ENCODE measurements around the gene RNF31.
"Not testable (repeated sequence)": the region's sequence is repeated elsewhere in the genome, so short reads cannot be mapped to it uniquely, and the experiment has no call there.

RNF31 gene
- long read RNA-seq, donor 1, partial matches to known transcripts, result 0 of 4 reads
- long read RNA-seq, donor 1, other reads (novel, unspliced or antisense), result 0 of 4 reads
- long read RNA-seq, donor 2, partial matches to known transcripts, result 0 of 3 reads
- long read RNA-seq, donor 2, other reads (novel, unspliced or antisense), result 0 of 3 reads
- long read RNA-seq, donor 3, partial matches to known transcripts, result 0 of 6 reads
- long read RNA-seq, donor 3, other reads (novel, unspliced or antisense), result 0 of 6 reads
- long read RNA-seq, donor 4, partial matches to known transcripts, result 0 of 6 reads
- long read RNA-seq, donor 4, other reads (novel, unspliced or antisense), result 0 of 6 reads
- long read RNA-seq, donor 5, partial matches to known transcripts, result 0 of 10 reads
- long read RNA-seq, donor 5, other reads (novel, unspliced or antisense), result 0 of 10 reads
- long read RNA-seq, donor 6, partial matches to known transcripts, result 0 of 5 reads
- long read RNA-seq, donor 6, other reads (novel, unspliced or antisense), result 0 of 5 reads
- long read RNA-seq, donor 7, result 0 reads
- long read RNA-seq, donor 8, partial matches to known transcripts, result 0 of 3 reads
- long read RNA-seq, donor 8, other reads (novel, unspliced or antisense), result 0 of 3 reads

DNA sequence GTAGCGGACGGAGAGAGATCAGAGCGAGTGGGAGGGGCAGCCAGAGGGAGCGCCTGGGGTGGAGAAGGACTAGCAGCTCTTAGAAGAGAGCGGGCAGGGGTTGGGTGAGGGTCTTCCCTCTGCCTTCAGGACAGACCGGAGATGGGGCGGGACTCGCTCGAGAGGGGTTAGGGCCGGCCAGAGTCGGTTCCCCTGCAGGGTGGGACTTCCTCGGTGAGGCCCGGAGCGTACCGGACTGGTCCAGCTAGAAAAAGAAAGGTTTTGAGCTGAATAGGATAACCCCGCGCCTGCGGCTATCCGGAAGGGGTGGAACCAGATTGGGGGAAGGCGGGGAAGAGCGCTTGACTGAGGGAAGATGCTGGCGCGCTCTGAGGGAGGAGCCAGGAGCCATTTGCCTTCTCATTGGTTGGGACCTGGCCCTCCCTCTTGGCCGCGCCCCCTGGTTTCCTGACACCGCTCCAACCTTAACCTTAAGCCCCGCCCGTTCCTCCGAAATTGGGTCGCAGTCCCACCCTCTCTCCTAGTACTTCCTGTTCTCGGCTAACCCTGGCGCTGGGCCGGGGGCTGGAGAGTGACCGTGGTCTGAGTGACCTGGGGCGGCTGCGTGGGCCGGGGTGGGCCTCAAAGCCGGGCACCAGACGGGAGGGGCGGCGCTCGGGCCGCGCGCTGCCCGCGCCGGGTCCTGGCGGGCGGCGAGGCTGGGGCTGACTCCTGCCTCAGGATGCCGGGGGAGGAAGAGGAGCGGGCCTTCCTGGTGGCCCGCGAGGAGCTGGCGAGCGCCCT lies at the start of gene RNF31:
RNF31 (plus strand) TSS at position 521 of the 783 bp plus-strand sequence; CDS start at position 722, 201 bp downstream.
- peak; percentile 98 for DNase-seq

GRCh38 chr14:24098229-24098926 lies 48.9 kb upstream of the RNF31 start:
- DNase-seq, result no peak

DNA sequence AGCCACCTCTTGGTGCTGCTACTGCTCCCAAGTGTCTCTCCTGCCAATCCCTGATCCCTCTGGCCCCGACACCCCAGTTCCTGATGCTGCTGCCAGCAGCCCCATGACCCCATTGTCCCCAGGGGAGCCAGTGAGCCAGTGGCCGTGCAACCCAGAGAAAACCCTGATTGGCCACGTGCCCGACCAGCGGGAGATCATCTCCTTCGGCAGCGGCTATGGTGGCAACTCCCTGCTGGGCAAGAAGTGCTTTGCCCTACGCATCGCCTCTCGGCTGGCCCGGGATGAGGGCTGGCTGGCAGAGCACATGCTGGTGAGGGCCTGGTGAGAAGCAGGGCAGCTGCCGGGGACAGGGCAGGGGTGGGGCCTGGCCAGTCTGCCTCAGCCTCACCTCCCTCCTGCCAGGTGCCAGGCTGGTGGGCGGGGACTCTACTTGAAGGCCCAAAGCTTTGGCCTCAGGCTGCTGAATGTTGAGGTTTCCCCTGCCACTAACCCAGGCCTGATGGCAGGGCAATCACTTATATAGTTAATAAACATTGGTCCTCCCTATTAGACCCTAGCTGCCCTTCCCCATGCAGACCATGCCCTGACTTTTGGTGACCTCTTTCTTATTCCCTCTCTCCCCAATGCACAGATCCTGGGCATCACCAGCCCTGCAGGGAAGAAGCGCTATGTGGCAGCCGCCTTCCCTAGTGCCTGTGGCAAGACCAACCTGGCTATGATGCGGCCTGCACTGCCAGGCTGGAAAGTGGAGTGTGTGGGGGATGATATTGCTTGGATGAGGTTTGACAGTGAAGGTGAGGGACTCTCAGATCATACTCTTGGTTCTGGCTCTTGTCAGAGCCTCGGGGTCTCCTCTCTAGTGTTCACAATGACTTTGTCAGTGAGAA lies 48.1 kb upstream of the RNF31 start:
- DNase-seq, result no peak

DNA sequence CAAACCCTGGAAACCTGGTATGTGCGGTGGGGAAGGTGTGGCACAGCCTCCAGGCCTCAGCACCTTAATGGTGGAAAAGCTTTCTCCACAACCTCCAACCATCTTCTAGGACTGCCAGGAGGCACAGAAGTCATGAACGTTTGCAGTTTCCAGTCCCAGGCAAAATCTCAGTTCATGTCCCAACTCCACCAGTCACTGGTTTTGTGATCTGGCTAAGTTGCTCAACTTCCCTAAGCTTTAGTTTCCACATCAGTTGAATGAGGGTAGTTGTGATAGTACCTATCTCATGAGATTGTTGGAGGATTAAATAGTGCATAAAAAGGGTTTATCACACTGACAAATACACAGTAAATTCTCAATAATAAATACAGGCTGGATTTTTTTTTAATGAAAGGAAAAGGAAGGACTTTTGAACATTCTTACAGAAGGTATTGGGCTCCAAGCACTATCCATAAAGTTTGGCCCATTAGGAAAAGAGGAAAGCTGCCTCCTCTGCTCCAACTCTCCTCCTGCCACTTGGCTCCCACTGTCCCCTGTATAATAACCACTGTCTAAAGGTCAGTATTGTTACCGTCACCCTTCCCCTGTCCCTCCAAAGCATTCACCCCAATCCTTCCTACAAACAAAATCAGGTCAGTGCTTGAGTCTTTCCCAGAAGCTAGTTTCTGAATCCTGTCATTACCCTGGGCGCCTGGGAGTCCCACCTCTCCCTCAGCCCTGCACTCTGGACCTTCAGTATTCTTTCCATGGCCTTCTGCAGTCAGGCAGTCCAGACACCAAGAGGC lies 46.9 kb upstream of the RNF31 start:
- no peak for DNase-seq

DNA sequence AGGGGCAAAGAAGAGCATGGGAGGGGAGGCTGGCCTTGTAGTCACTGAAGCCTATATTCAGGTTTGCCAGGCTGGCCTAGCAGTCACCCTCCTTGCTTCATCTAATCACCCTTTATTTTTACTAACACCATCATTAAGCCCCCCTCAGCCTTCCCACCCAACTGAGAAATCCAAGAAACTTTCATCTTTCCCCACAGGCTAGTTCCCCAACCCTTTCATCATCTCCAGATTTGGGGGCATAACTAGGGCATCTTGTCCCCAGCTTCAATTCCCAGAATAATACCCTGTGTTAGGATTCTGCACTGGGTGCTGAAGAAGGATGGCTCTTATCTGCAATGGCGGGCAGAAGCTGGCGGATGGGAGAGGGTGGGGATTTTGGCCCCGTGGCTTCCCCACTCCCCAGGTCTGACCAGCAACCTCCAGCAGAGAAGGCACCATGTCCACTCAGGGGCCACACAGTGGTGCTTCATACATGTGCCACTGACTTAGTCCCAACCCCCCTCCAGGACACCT lies 46.3 kb upstream of the RNF31 start:
- no peak for DNase-seq

- no peak for DNase-seq
Measured at GRCh38 chr14:24102357-24103048, 44.8 kb upstream of the RNF31 start.

DNA sequence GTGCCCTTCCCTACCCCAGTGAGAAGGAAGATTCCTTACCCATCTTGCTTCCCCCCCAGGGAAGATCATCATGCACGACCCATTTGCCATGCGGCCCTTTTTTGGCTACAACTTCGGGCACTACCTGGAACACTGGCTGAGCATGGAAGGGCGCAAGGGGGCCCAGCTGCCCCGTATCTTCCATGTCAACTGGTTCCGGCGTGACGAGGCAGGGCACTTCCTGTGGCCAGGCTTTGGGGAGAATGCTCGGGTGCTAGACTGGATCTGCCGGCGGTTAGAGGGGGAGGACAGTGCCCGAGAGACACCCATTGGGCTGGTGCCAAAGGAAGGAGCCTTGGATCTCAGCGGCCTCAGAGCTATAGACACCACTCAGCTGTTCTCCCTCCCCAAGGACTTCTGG lies 43.8 kb upstream of the RNF31 start:
- DNase-seq, result no peak

DNA sequence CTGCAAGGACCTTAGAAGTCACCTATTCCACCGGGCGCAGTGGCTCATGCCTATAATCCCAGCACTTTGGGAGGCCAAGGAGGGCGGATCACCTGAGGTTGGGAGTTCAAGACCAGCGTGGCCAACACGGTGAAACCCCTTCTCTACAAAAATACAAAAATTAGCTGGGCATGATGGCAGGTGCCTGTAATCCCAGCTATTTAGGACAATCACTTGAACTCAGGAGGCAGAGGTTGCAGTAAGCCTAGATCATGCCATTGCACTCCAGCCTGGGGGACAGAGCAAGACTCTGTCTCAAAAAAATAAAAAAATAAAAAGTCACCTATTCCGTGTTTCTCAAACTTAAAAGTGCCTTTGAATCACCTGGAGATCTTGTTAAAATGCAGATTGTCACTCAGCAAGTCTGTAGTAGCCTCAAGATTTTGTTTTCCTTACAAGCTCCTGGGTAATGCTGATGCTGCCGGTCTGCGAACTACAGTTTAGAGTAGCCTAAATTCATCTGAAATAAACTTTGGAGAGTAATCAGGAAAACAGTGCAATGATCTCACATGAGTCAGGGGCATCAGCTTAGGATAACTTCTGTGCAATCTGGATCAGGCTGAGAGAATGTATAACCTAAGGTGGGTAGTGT lies 41.6 kb upstream of the RNF31 start:
- DNase-seq, result not testable (repeated sequence)

DNA sequence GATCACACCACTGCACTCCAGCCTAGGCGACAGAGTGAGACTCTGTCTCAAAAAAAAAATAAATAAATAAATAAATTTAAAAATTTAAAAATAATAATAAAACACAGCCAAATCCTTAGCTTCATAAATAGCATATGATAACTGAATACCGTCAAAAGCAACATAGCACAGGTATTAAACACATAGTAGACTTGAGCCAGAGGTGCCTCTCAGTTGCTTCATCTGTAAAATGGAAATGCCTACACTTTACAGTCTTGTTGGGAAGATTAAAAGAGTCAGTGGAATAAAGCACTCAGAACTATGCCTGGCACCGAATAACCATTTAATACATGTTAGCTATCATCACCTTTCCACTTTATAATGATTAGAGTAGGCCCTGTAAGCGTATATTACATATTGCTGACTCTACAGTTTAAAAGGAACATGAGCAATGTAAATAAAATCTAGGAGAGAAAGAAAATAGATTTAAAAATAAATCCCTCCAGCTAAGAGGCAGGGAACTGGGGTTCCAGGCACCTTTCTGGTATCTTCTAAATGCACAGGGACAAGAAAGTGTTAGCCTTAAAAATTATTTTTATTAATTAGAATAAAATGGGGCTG lies 40.5 kb upstream of the RNF31 start:
- no peak for DNase-seq

GRCh38 chr14:24108336-24108874 lies 38.9 kb upstream of the RNF31 start:
- no peak for DNase-seq

- no peak for DNase-seq
Measured at GRCh38 chr14:24110060-24110459, 37.2 kb upstream of the RNF31 start.

- DNase-seq, result no peak
Measured at GRCh38 chr14:24110523-24110922, 36.8 kb upstream of the RNF31 start.

DNA sequence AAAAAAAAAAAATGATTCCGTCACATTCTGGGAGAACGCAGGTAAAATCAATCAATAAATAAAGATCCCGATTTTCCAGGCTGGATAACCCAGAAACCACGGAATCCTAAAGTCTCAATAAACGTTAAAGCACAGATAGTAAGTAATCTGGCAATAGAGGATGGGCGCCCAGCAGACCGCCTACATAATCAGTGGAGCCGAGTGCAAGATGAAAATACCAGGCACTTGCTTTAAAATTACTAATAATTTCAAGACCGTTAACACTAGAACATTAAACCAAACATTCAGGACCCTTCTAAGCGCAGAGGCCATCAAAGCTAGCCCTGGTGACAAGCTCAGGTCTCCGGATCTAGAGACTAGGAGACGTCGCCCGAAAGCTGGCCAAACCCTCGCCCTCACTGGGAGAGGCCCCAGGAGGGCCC lies 33.9 kb upstream of the RNF31 start:
- no peak for DNase-seq

DNA sequence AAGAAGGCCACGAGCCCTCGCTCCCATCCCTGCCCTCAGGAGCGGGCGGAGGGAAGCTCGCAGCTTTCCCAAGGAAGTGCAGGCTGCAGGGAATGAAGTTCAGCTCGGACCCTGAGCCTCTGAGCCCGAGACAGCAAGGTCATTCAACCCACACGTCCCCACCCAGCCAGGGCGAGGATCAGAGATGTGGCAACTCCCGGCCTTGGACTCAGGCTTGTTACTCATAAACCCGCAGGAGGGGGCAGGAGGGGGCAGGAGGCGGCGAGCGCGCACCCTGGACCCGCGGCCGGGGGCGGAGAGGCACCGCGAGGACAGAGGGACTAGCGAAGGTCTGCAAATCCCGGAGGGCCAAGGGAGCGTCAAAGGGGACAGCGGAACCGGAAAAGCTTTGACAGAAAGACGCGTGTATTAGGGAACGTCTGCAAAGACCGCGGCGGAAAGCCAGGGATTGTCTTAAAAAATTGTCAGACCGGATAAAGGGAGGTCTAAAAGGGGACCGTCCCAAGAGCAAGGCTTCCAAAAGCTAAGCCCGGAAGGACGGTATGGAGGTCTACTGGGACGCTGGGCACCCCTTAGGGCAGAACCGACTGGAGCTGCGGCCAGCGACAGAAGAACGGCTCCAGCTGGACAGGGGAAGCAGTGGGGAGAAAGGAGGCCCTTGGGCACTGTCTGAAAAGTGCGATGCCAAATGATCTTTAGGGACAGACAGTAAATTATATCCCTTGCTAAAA lies 33.3 kb upstream of the RNF31 start:
- DNase-seq, result peak; percentile 94

DNA sequence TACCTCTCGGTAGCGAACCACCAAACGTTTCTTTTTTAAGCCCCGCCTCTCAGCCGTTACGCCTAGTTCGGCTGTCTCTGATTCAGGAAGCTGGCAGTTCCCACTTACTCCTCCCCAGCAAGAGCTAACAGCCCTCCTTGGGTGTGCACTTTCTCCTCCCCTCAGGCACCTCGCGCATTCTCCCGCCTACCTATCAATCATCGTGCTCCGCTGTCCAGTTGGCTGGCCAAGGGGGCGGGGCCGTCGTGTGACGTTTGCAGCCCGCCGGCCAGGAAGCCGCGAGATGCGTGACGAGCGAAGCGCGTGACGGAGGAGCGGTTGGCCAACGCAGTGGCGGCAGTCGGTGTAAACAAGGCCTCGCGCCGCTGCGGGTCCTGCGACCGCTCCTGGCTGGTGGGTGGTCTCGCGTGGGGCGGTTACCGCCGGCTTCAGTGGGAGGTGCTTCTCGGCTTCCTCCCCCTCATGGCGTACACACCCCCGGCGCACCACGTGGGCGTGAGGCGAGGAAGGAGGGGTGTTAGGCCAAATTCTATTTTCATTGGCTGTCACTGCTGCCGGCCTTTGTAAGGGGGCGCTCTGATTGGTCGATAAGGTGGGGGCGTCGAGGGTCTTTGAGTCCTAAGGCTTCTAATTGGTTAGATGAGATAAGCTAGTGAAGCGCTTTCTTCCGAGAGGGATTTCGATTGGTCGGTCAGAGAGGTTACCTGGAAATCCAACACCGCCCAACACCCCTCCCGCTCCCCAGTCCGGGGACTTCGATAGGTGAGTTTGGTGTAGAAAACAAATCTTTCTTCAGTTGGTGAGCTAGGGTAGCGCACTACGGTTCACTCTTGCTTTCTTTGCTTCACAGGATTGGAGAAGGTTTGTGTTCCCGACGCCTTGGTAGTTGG lies 32.5 kb upstream of the RNF31 start, which contains the start of the genes DCAF11 and NRL:
DCAF11 (plus strand) TSS at position 246 of the 890 bp plus-strand sequence. CDS start 818 bp downstream, outside the sequence.
NRL (minus strand) TSS at position 418 of the 890 bp plus-strand sequence. CDS start 32,101 bp downstream, outside the sequence.
- DNase-seq, result peak; percentile 100

DNA sequence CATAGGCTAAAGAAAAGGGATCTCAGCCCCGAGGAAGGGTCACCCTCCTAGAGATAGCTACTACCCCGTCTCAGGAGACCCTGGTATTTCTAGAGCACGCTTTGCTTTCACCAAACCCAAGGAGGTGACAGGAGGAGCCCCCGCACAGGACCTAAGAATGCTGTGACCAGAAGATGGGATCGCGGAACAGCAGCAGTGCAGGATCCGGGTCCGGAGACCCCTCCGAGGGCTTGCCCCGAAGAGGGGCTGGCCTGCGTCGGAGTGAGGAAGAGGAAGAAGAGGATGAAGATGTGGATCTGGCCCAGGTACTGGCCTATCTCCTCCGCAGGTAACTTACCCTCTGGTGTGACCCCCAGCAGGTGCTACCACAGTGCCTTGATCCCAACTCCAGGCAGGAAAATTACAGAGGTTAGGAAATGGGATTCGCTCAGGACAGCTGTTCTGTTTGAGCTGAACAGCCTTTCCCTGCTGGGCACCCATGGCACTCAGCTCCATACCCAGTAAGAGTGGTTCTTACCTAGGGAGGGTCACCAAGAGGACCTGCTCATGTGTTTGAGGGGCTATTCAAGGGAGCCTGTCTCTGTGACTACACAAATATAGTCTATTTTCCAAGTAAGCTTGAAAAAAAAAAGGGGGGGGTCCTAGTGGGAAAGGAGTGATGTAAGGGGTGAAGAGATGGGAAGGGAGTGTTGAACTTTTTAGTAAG lies 31.7 kb upstream of the RNF31 start:
- DNase-seq, result no peak
